Measurements from ENCODE around the gene KRTAP10-7.
"Not testable (repeated sequence)": the region's sequence is repeated elsewhere in the genome, so short reads cannot be mapped to it uniquely, and the experiment has no call there.

DNA sequence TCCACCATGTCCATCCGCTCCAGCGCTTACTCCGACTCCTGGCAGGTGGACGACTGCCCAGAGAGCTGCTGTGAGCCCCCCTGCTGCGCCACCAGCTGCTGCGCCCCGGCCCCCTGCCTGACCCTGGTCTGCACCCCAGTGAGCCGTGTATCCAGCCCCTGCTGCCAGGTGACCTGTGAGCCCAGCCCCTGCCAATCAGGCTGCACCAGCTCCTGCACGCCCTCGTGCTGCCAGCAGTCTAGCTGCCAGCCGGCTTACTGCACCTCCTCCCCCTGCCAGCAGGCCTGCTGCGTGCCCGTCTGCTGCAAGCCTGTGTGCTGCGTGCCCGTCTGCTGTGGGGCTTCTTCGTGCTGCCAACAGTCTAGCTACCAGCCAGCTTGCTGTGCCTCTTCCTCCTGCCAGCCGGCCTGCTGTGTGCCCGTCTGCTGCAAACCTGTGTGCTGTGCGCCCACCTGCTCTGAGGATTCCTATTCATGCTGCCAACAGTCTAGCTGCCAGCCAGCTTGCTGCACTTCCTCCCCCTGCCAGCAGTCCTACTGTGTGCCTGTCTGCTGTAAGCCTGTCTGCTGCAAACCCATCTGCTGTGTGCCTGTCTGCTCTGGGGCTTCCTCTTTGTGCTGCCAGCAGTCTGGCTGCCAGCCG is 26.9 kb downstream of the KRTAP10-7 start:
- TF ChIP-seq, protein P1, sequence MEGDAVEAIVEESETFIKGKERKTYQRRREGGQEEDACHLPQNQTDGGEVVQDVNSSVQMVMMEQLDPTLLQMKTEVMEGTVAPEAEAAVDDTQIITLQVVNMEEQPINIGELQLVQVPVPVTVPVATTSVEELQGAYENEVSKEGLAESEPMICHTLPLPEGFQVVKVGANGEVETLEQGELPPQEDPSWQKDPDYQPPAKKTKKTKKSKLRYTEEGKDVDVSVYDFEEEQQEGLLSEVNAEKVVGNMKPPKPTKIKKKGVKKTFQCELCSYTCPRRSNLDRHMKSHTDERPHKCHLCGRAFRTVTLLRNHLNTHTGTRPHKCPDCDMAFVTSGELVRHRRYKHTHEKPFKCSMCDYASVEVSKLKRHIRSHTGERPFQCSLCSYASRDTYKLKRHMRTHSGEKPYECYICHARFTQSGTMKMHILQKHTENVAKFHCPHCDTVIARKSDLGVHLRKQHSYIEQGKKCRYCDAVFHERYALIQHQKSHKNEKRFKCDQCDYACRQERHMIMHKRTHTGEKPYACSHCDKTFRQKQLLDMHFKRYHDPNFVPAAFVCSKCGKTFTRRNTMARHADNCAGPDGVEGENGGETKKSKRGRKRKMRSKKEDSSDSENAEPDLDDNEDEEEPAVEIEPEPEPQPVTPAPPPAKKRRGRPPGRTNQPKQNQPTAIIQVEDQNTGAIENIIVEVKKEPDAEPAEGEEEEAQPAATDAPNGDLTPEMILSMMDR (IDR thresholded peaks at IDR 0.05) = not testable (repeated sequence)
- not testable (repeated sequence) for TF ChIP-seq POLR2AphosphoS5, POLR2A (IDR thresholded peaks at IDR 0.05)

Measured in prostate gland (tissue), 2 donors.